Smooth muscle cell (in vitro differentiated cells): ENCODE results near the gene FKBP1A. TPM values are rescaled to one million over a fixed set of nuclear protein-coding genes. Genes with fewer than 3 reads are reported as not detected.

ENCODE experiments used
- DNase-seq: peaks from one replicate; lab custom pipeline; 2025; ENCODE audit not compliant: unreplicated experiment; lab: John Stamatoyannopoulos, UW
- H2AFZ ChIP-seq: fragments of 200-600 bp; sonication (generic); 2 replicates; pipeline ENCODE4 v1.6.0; 2016; ENCODE audit warnings: antibody characterized with exemption, low read depth, mild to moderate bottlenecking
- H3F3A ChIP-seq: fragments of 200-600 bp; sonication (generic); 2 replicates; pipeline ENCODE4 v1.6.0; 2017; ENCODE audit warnings: antibody characterized with exemption, low read depth
- H3K27ac ChIP-seq: fragments of 200-600 bp; sonication (generic); 2 replicates; pipeline ENCODE4 v1.5.1; 2016; ENCODE audit warnings: low read depth, mild to moderate bottlenecking
- H3K27me3 ChIP-seq: fragments of 200-600 bp; sonication (generic); 2 replicates; pipeline ENCODE4 v1.6.1; 2016; ENCODE audit warnings: low read depth, mild to moderate bottlenecking
- H3K36me3 ChIP-seq: fragments of 200-600 bp; sonication (generic); 2 replicates; pipeline ENCODE4 v1.5.1; 2016; ENCODE audit warnings: low read depth
- H3K4me1 ChIP-seq: fragments of 200-600 bp; sonication (generic); 2 replicates; pipeline ENCODE4 v1.5.1; 2016; ENCODE audit warnings: low read depth
- H3K4me2 ChIP-seq: fragments of 200-600 bp; sonication (generic); 2 replicates; pipeline ENCODE4 v1.6.0; 2016; ENCODE audit warnings: mild to moderate bottlenecking
- H3K4me3 ChIP-seq: fragments of 200-600 bp; sonication (generic); 2 replicates; pipeline ENCODE4 v1.5.1; 2016; ENCODE audit warnings: mild to moderate bottlenecking
- H3K79me2 ChIP-seq: fragments of 200-600 bp; sonication (generic); 2 replicates; pipeline ENCODE4 v1.6.0; 2016; ENCODE audit warnings: low read depth, mild to moderate bottlenecking
- H3K9ac ChIP-seq: fragments of 200-600 bp; sonication (generic); 2 replicates; pipeline ENCODE4 v1.6.0; 2016; ENCODE audit warnings: low read depth
- H3K9me3 ChIP-seq: fragments of 200-600 bp; sonication (generic); replicated peaks from 2 replicates; pipeline ENCODE4 v1.5.1; 2016; ENCODE audit warnings: low read depth
- H4K20me1 ChIP-seq: fragments of 200-600 bp; sonication (generic); 2 replicates; pipeline ENCODE4 v1.6.0; 2016; ENCODE audit warnings: low read depth
- WGBS: methylation state at CpG from one replicate; pipeline ENCODE4 v1.1.7; 2016; ENCODE audit warnings: low lambda C conversion rate; 5-methylcytosine and 5-hydroxymethylcytosine counted together
- polyA plus RNA-seq: library from polyadenylated mRNA; unstranded; fragments of >200 nt; fragmentation: Nextera tagmentation; extraction: Ambion mirVana; gene quantifications from 2 replicates; pipeline ENCODE4 v1.2.1, GENCODE V29; 2016
- total RNA-seq: library from RNA; depleted of rRNA; stranded (reverse); fragments of >200 nt; gene quantifications from 2 replicates; pipeline ENCODE4 v1.2.3, GENCODE V29; 2014
- TF ChIP-seq, protein P1 (sequence below): fragments of 200-600 bp; sonication (generic); IDR thresholded peaks from 2 replicates; pipeline ENCODE4 v1.5.1; 2017; ENCODE audit warnings: borderline replicate concordance, mild to moderate bottlenecking, antibody characterized with exemption; ENCODE audit not compliant: insufficient read depth, poor library complexity, severe bottlenecking

Gene FKBP1A
- total and polyA plus RNA-seq, 2 experiments from 2014 or later = 163 to 184 TPM

GRCh38 chr20:1429143-1429728, 36.4 kb upstream of the FKBP1A start:
- H3K4me1 ChIP-seq = peaks cover 12% of the 10 kb centered on the region
- no peak overlapping the region for H2AFZ ChIP-seq
- TF ChIP-seq, protein P1, sequence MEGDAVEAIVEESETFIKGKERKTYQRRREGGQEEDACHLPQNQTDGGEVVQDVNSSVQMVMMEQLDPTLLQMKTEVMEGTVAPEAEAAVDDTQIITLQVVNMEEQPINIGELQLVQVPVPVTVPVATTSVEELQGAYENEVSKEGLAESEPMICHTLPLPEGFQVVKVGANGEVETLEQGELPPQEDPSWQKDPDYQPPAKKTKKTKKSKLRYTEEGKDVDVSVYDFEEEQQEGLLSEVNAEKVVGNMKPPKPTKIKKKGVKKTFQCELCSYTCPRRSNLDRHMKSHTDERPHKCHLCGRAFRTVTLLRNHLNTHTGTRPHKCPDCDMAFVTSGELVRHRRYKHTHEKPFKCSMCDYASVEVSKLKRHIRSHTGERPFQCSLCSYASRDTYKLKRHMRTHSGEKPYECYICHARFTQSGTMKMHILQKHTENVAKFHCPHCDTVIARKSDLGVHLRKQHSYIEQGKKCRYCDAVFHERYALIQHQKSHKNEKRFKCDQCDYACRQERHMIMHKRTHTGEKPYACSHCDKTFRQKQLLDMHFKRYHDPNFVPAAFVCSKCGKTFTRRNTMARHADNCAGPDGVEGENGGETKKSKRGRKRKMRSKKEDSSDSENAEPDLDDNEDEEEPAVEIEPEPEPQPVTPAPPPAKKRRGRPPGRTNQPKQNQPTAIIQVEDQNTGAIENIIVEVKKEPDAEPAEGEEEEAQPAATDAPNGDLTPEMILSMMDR = no peak
- H3K79me2 ChIP-seq = no peaks in the 10 kb centered on the region
- H3K36me3 ChIP-seq = no peaks in the 10 kb centered on the region
- 93% methylated on average over 4 of the region's 4 CpGs for WGBS
- DNase-seq = no peak
- no peak overlapping the region for H3K9ac ChIP-seq
- no peaks in the 10 kb centered on the region for H3K27me3 ChIP-seq
- no peaks in the 10 kb centered on the region for H3F3A ChIP-seq
- no peaks in the 10 kb centered on the region for H4K20me1 ChIP-seq
- no peak overlapping the region for H3K27ac ChIP-seq
- no peak overlapping the region for H3K4me3 ChIP-seq
- no peak overlapping the region for H3K4me2 ChIP-seq
- no peaks in the 10 kb centered on the region for H3K9me3 ChIP-seq

DNA sequence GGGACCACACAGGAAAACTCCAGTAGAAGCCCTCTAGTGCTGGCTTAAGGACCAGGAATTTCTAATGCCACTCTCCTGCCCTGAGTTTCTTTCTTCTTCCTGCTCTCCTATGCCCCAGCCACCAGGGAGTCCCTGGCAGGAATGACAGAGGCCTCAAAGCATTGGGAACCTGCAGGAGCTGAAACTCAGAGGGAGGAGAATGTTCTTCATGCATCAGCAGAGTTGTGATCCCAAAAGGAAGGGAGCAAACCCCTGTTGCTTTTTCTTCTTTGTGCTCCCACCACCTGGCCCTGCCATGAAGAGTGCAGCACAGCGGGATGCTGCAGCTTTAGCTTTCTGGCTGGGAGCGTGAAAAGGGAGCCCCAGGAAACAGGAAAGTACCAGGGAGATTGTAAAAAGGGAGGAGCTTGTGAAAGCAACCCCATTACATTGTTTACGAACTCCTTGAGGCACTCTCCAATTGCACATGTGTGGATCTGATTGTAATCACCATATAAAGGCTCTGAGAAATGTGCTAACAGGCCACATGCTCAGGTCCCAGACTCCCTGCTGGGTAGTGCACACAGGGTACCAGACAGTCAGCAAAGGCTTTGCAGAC, 34.7 kb upstream of the FKBP1A start:
- Histone ChIP-seq H3K4me1 (peaks cover 12% of the 10 kb centered on the region), H2AFZ (no peak overlapping the region), H3K79me2 (no peaks in the 10 kb centered on the region), H3K4me2 (no peak overlapping the region), H3K27ac (no peak overlapping the region), H4K20me1 (no peaks in the 10 kb centered on the region), H3K36me3 (no peaks in the 10 kb centered on the region), H3K9ac (no peak overlapping the region), H3K4me3 (no peak overlapping the region), H3F3A (no peaks in the 10 kb centered on the region), H3K27me3 (no peaks in the 10 kb centered on the region), H3K9me3 (no peaks in the 10 kb centered on the region)
- WGBS = 47% methylated on average over 3 of the region's 3 CpGs
- DNase-seq = no peak
- TF ChIP-seq, protein P1 = no peak

GRCh38 chr20:1426231-1426849, 33.5 kb upstream of the FKBP1A start:
- WGBS = 69% methylated on average over 4 of the region's 4 CpGs
- Histone ChIP-seq H3K36me3 (no peaks in the 10 kb centered on the region), H3K9me3 (no peaks in the 10 kb centered on the region), H3K27me3 (no peaks in the 10 kb centered on the region), H3K4me2 (no peak overlapping the region), H3K79me2 (no peaks in the 10 kb centered on the region), H3F3A (no peaks in the 10 kb centered on the region), H3K9ac (no peak overlapping the region), H3K27ac (no peak overlapping the region), H4K20me1 (no peaks in the 10 kb centered on the region), H2AFZ (no peak overlapping the region), H3K4me3 (no peak overlapping the region), H3K4me1 (peaks cover 12% of the 10 kb centered on the region)
- DNase-seq = no peak
- TF ChIP-seq, protein P1 = no peak
